Fibroblast of lung (primary cell): Measurements from ENCODE around the gene HLA-F. TPM values are rescaled to one million over a fixed set of nuclear protein-coding genes. Genes with fewer than 3 reads are reported as not detected.

Experiments
- DNase-seq, 2 donors: peaks; one replicate each; pipeline versions ENCODE4 v3.0.0 to v3.0.0-alpha.2; 2010; ENCODE audit warnings: low read depth in 2 of 2
- H2AFZ ChIP-seq: 2 replicates; pipeline ENCODE4 v1.5.1; 2012; ENCODE audit warnings: low read length, control low read depth, inconsistent platforms
- H3K27ac ChIP-seq: 2 replicates; pipeline ENCODE4 v1.5.1; 2011; ENCODE audit warnings: low read length, control low read depth; ENCODE audit not compliant: insufficient read depth
- H3K27me3 ChIP-seq: 2 replicates; pipeline ENCODE4 v1.5.1; 2011; ENCODE audit warnings: mild to moderate bottlenecking, low read length; ENCODE audit not compliant: control insufficient read depth, insufficient read depth
- H3K36me3 ChIP-seq: 2 replicates; pipeline ENCODE4 v1.5.1; 2011; ENCODE audit warnings: low read length; ENCODE audit not compliant: control insufficient read depth, insufficient read depth
- H3K4me1 ChIP-seq: 2 replicates; pipeline ENCODE4 v1.5.1; 2011; ENCODE audit warnings: low read length; ENCODE audit not compliant: control insufficient read depth, insufficient read depth; ENCODE audit errors: extremely low read depth
- H3K4me2 ChIP-seq: 2 replicates; pipeline ENCODE4 v1.5.1; 2011; ENCODE audit warnings: low read length, control low read depth; ENCODE audit not compliant: insufficient read depth; ENCODE audit errors: extremely low read depth
- H3K4me3 ChIP-seq, 4 experiments: fragments of 200-600 bp in 1 of 4; sonication (generic) in 1 of 4; replicated peaks in 1 of 4; 2 replicates each; pipeline ENCODE4 v1.5.1; 2011 to 2016; ENCODE audit warnings: low read length in 4 of 4, low read depth in 3 of 4, mild to moderate bottlenecking in 3 of 4, control low read depth in 2 of 4, inconsistent platforms in 1 of 4, mixed read lengths in 1 of 4; ENCODE audit not compliant: insufficient read depth in 1 of 4; ENCODE audit errors: control extremely low read depth in 1 of 4
- H3K79me2 ChIP-seq: 2 replicates; pipeline ENCODE4 v1.5.1; 2012; ENCODE audit warnings: mild to moderate bottlenecking, low read length, inconsistent platforms; ENCODE audit not compliant: control insufficient read depth, insufficient read depth
- H3K9ac ChIP-seq: 2 replicates; pipeline ENCODE4 v1.5.1; 2011; ENCODE audit warnings: mild to moderate bottlenecking, low read length, control low read depth; ENCODE audit not compliant: insufficient read depth
- H3K9me3 ChIP-seq: 2 replicates; pipeline ENCODE4 v1.5.1; 2012; ENCODE audit warnings: low read depth, low read length; ENCODE audit not compliant: control insufficient read depth, insufficient read depth
- H4K20me1 ChIP-seq: 2 replicates; pipeline ENCODE4 v1.5.1; 2011; ENCODE audit warnings: low read length; ENCODE audit not compliant: control insufficient read depth, insufficient read depth; ENCODE audit errors: extremely low read depth
- EZH2 ChIP-seq: IDR thresholded peaks from 2 replicates; pipeline ENCODE4 v1.5.1; 2012; ENCODE audit warnings: low read length, control low read depth, mild to moderate bottlenecking; ENCODE audit errors: missing control alignments
- polyA plus RNA-seq, 2 donors: library from polyadenylated mRNA; depleted of rRNA in 1 of 2; stranded (reverse) in 1 of 2; unstranded in 1 of 2; fragments of >200 nt; gene quantifications; 2 replicates each; pipeline ENCODE4 v1.2.1, GENCODE V29; 2011 to 2012; ENCODE audit warnings: missing spikeins in 1 of 2
- total RNA-seq: library from RNA; depleted of rRNA; stranded (reverse); fragments of >200 nt; gene quantifications from 2 replicates; pipeline ENCODE4 v1.2.1, GENCODE V29; 2014
- TF ChIP-seq, protein P1 (sequence below), 2 donors: IDR thresholded peaks in 1 of 2; conservative IDR thresholded peaks in 1 of 2; 1 replicate in 1 of 2; 2 replicates in 1 of 2; pipeline ENCODE4 v1.5.1; 2011 to 2012; ENCODE audit warnings: low read length in 2 of 2, control low read depth in 1 of 2, inconsistent platforms in 1 of 2, low read depth in 1 of 2, mild to moderate bottlenecking in 1 of 2

Gene HLA-F
- total and polyA plus RNA-seq, 2 donors (not counting 1 experiment from before 2014, with no cell fraction given), result 5.4 to 18.7 TPM

DNA sequence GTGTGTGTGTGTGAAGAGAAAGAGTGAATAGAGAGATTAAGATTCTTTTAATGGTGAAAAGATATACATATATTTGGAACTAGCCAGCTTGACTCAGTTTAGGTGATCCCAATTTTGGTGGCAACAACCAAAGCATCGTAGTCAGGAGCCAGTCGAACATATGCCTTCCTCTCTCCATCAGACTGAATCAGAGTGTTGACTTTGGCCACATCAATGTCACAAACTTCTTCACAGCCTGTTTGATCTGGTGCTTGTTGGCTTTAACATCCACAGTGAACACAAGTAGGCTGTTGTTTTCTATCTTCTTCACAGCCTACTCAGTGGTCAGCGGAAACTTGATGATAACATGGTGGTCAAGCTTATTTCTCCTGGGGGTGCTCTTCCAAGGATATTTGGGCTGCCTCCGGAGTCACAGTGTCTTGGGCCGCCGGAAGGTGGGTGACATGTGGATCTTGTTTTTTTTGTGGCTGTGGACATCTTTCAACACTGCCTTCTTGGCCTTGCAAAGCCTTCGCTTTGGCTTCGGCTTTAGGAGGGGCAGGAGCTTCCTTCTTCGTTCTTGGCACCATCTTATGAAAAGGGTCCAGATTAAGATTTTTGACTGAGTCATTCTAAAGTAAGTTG, 3.4 kb downstream of the HLA-F start:
- no peak for DNase-seq
- no peaks in the 10 kb centered on the region for H3K79me2 ChIP-seq
- H3K27ac ChIP-seq, result no peak overlapping the region
- H3K9me3 ChIP-seq, result no peaks in the 10 kb centered on the region
- no peaks in the 10 kb centered on the region for H4K20me1 ChIP-seq
- H3K36me3 ChIP-seq, result no peaks in the 10 kb centered on the region
- H3K27me3 ChIP-seq, result peaks cover 3% of the 10 kb centered on the region
- no peaks in the 10 kb centered on the region for H3K4me1 ChIP-seq
- H2AFZ ChIP-seq, result no peak overlapping the region
- no peak overlapping the region for H3K9ac ChIP-seq
- no peak overlapping the region for H3K4me2 ChIP-seq
- TF ChIP-seq EZH2, result no peak
- TF ChIP-seq, protein P1, sequence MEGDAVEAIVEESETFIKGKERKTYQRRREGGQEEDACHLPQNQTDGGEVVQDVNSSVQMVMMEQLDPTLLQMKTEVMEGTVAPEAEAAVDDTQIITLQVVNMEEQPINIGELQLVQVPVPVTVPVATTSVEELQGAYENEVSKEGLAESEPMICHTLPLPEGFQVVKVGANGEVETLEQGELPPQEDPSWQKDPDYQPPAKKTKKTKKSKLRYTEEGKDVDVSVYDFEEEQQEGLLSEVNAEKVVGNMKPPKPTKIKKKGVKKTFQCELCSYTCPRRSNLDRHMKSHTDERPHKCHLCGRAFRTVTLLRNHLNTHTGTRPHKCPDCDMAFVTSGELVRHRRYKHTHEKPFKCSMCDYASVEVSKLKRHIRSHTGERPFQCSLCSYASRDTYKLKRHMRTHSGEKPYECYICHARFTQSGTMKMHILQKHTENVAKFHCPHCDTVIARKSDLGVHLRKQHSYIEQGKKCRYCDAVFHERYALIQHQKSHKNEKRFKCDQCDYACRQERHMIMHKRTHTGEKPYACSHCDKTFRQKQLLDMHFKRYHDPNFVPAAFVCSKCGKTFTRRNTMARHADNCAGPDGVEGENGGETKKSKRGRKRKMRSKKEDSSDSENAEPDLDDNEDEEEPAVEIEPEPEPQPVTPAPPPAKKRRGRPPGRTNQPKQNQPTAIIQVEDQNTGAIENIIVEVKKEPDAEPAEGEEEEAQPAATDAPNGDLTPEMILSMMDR (conservative IDR thresholded peaks at IDR 0.05 in 1 of 2, IDR thresholded peaks at IDR 0.05 in 1 of 2; ENCODE audit: low read depth in 1 of 2, low read length in 2 of 2), result no peak
- H3K4me3 ChIP-seq, result no peak overlapping the region

DNA sequence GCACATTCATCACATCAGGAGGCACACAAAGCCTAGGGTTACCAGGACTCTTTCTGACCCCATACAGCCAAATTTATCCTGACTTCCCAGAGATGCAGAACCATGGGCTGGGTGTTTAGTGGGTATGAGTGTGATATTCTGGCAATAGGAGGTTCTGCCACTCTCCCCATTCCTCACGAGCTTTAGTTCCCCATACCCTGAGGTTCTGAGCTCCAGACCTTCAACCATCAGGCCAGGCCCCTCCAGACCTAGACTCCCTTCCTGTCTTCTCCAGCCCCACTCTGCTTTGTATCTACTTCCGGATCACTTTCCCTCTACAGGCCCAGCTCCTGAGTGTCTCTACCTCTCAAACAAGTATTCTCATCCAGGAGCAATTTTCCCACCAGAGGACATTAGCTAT, 4.4 kb downstream of the HLA-F start:
- Histone ChIP-seq H3K9me3 (no peaks in the 10 kb centered on the region), H4K20me1 (no peaks in the 10 kb centered on the region), H3K79me2 (no peaks in the 10 kb centered on the region), H3K4me2 (no peak overlapping the region), H3K9ac (no peak overlapping the region), H3K27ac (no peak overlapping the region), H2AFZ (no peak overlapping the region), H3K4me3 (no peak overlapping the region), H3K27me3 (peaks cover 3% of the 10 kb centered on the region), H3K36me3 (no peaks in the 10 kb centered on the region), H3K4me1 (no peaks in the 10 kb centered on the region)
- no peak for DNase-seq
- TF ChIP-seq, protein P1 (conservative IDR thresholded peaks at IDR 0.05 in 1 of 2, IDR thresholded peaks at IDR 0.05 in 1 of 2; ENCODE audit: low read depth in 1 of 2, low read length in 2 of 2), result no peak
- TF ChIP-seq EZH2, result no peak

DNA sequence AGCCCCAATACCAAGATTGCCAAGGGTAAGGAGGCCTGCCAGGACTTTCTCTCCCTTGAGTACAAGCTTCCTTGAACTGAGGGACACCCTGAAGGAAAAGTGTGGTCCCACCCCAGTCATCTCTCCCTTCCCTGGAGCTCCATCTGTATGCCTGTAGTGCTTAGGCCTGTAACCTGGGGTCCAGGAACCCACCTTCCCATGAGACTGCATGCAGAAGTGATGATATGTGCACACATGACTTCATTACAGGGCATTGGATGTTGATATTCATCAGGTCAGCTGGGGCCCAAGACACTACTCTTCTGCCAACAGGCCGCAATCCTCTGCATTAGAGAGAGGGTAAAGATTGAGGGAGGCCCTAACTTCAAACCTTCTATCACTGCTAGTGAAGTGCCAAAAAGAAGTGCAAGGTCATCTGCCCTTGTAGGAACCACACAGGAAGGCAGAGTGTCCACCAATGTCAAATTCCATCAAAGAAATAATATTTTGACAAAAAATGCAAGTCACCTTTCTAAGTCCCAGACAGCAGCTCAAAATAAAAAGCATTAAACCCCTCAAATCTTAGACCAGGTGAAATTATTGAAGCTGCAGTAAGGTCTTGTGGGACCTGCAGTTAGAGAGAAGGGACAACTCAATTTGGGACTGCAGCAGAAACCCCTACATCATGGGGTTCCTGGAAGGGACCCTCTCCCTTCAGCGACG, 5.1 kb downstream of the HLA-F start:
- no peak for DNase-seq
- TF ChIP-seq, protein P1 (conservative IDR thresholded peaks at IDR 0.05 in 1 of 2, IDR thresholded peaks at IDR 0.05 in 1 of 2; ENCODE audit: low read depth in 1 of 2, low read length in 2 of 2), result no peak
- TF ChIP-seq EZH2, result no peak
- Histone ChIP-seq H3K36me3 (no peaks in the 10 kb centered on the region), H3K27me3 (peaks cover 3% of the 10 kb centered on the region), H3K9ac (no peak overlapping the region), H4K20me1 (no peaks in the 10 kb centered on the region), H3K4me3 (no peak overlapping the region), H3K4me1 (no peaks in the 10 kb centered on the region), H3K9me3 (no peaks in the 10 kb centered on the region), H3K79me2 (no peaks in the 10 kb centered on the region), H3K27ac (no peak overlapping the region), H3K4me2 (no peak overlapping the region), H2AFZ (no peak overlapping the region)
